GM19452 (cell line): ENCODE measurements around the gene CYB5B.

Experiments used
- ATAC-seq: cut with Tn5 transposase; IDR thresholded peaks from one replicate; pipeline ENCODE4 v1.9.1; 2021; ENCODE audit not compliant: unreplicated experiment

Gene CYB5B

DNA sequence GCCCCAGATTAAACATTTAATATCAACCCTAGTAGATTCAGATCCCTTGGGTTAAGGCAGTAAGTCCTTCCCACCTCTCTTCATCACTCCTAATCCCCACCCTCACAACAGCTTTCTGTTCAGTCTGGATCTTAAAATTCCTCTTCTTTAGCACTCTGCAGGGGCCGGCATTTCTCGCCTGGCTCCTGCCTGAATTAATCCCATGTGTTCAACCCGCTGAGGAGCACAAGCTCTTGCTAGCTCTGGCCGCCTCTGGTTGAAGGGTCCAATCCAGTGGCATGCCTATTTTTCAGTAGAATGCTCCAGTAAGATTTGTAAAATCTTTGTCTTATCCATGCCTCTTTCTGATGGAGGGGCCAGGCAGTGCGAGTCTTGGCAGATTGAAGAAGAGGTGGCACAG lies 59.2 kb downstream of the CYB5B start:
- no peak for ATAC-seq

DNA sequence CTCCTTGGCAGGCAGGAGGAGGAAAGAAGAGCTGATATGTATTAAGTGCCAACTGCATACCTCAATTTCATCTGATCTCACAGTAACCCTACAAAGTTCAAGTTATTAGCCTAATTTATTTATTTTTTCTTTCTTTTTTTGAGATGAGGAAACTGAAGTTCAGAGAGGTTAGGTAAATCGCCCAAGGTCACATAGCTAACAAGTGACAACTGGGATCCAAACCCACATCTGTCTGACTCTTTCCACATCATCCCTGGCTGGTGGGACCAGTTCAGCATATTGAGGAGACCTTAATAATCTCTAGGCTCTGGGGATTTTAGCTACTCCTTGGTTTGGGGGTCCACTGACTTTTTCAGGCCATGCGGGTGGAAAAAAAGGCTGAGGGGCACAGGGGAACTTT lies 60.9 kb downstream of the CYB5B start:
- no peak for ATAC-seq

DNA sequence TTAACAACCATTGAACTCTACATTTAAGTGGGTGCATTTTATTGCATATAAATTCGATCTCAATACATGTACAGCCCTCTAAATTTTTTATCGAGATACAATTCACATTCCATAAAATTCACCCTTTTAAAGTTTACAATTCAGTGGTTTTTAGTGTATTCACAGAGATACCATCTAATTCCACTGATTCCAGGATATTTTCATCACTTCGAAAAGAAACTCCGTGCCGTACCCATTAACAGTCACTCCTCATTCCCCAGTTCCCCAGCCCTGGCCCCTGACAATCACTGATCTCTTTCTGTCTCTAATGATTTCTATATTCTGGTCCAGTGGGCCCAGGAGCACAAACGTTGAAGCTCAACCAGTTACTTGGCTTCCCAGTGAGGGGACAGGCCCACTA lies 61.4 kb downstream of the CYB5B start:
- ATAC-seq, result no peak

DNA sequence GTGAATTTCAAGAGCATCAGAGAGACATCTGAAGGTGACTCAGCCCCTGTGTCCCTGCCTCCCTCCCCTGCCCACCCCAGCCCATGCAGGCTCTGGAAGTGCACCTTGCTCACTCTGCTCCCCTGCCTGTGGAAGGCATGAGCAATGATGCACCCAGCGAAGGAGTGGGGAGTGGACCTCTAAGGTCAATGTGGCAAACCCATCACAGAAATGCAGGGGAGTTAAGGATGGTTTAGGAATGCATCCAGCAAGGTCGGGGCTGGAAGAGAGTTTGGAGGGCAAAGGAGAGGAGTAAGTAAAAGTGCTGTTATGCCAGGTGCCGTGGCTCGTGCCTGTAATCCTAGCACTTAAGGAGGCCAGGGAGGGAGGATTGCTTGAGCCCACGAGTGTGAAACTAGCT lies 61.9 kb downstream of the CYB5B start:
- ATAC-seq, result no peak

DNA sequence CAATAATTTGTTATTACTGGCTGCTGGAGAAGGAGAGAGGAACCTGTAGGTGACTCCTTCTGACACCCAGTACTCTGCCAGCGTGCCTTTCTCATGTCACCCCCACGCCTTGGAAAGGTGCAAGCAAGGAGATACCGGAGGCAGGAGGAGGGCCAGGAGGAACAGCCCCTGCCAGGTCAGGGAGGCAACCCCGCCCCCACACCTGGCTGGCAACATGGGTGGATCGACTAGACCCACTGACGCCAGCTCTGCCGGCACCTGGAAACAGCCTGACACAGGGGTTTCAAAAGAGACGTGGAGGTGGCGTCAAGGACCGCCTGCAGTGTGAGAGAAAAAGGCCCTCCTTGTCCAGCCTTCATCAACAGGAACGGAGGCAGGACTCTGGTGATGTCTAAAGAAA lies 62.3 kb downstream of the CYB5B start:
- no peak for ATAC-seq

DNA sequence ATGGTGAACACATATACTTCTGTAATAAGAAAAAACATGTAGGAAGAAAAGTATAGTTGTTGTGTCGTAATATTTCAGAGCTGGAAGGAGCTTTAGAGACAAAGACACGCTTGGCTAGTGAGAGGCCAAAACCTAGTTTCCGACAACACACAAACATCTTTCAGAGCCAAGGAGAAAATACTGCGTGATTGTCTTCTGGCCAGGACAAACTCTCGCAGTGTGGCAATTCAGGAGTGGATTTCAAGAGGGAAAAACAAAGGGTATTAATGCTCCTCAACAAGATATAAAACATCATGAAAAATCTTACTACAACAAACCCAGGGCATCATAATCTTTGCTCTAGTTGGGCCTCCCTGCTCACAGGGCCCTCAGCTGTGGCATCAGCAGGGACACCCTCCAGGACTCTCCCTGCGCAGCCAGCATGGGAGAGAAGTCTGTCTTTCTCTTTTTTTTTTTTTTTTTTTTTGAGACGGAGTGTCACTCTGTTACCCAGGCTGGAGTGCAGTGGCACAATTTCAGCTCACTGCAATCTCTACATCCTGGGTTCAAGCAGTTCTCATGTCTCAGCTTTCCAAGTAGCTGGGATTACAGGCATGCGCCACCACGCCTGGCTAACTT lies 66.4 kb downstream of the CYB5B start:
- ATAC-seq, result no peak

DNA sequence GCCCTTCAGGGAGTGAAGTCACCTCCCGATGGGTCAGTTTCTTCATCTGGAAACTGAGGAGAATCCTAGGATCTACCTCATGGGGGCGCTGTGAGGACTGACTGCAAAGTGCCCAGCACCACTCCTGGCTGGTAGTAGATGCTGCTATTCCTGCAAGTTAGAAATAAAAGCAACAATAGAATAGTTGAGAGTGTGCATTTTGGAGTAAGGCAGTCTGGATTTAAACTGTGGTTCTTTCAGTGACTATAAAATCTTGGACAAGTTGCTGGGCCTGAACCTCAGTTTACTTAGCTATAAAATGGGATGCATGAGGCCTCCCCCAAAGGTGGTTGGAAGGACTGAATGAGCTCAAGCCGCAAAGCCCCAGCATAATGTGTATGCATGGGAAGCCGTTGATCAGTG lies 70.6 kb downstream of the CYB5B start:
- ATAC-seq, result no peak

DNA sequence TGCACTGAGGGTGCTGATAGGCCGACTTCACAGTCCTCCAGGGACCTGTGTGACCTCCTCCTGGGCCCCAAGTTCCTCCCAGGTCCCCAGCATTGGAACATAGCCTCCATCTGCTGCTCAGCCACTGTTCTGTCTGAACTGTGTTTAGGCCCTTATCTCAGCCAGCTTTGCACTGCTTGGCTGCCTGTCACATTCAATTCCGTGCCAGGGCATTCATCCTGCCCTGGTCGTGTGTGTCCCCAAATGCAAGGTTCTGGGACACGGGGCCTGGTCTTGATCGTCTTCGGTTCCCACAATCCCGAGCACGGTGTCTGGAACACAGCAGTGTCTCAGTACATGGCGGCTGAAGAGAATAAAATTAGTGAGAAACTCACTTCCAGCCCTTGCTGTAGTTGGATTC lies 71.4 kb downstream of the CYB5B start:
- no peak for ATAC-seq

DNA sequence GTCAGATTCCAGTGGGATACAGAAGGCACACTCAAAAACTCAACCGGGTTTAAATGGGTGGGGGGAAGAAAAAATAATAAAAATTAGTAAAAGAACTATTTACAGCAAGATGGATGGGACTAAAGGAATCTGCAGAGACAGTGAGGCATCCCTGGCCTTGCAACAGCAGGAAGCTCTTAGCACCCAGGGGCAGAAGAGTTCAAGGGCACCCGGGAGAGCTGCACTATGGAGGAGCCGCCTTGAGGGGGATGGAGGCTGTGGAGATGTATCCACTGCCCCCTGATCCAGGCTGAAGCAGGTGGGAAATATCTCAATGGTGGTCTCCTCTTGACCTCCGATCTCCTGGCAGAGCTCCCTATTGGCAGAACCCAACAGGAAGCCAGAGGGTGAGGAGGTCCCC lies 72.0 kb downstream of the CYB5B start:
- no peak for ATAC-seq

DNA sequence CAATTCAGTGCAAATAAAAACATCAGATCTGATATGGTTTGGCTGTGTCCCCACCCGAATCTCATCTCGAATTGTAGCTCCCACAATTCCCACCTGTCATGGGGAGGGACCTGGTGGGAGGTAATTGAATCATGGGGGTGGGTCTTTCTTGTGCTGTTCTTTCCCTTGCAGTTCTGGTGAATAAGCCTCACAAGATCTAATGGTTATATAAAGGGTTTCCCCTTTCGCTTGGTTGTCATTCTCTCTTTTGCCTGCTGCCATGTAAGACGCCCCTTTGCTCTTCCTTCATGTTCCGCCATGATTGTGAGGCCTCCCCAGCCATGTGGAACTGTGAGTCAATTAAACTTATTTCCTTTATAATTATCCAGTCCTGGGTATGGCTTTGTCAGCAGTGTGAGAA lies 72.5 kb downstream of the CYB5B start:
- ATAC-seq, result no peak

DNA sequence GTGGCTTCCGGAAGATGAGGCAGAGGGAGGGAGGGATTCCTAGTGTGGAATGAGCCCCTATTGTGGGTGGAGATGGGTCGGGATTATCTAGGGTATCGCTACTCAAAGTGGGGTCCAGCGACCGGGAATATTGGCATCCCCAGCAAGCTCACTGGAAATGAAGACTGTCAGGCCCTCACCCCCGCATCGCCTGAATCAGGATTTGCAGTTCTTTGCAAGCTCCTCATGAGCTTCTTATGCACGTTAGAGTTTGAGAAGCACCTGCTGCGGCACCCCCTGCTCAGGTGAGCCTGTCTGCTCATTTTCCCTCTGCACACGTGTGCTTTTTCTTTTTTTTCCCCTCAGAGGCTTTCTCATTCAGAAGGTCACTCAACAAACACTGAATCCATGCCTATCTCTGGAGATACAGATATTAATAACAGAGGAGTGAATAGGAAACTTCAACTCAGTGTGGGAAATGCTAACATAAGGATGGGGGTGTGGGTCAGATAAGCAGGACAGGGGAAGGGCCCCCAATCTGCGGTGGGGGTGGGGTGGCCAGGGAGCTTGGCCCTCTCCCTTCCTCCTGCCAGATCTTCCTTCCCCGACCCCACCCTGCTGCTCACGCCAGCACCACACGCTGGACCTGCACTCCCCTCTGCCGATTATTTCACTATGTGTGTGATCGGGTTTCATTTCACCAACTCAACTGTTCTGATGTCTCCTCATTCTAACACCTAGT lies 73.6 kb downstream of the CYB5B start:
- ATAC-seq, result no peak

DNA sequence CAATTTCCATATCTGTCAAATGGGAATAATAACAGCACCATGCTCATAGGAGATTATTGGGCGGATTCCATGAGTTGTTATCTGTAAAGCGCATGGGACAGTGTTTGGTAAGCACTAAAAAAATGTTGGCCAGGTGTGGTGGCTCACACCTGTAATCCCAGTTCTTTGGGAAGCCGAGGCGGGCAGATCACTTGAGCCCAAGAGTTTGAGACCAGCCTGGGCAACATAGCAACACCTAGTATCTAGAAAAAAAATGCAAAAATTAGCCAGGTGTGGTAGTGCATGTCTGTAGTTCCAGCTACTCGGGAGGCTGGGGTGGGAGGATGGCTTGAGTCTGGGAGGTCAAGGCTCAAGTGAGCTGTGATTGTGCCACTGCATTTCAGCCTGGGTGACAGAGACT lies 74.5 kb downstream of the CYB5B start:
- ATAC-seq, result no peak

DNA sequence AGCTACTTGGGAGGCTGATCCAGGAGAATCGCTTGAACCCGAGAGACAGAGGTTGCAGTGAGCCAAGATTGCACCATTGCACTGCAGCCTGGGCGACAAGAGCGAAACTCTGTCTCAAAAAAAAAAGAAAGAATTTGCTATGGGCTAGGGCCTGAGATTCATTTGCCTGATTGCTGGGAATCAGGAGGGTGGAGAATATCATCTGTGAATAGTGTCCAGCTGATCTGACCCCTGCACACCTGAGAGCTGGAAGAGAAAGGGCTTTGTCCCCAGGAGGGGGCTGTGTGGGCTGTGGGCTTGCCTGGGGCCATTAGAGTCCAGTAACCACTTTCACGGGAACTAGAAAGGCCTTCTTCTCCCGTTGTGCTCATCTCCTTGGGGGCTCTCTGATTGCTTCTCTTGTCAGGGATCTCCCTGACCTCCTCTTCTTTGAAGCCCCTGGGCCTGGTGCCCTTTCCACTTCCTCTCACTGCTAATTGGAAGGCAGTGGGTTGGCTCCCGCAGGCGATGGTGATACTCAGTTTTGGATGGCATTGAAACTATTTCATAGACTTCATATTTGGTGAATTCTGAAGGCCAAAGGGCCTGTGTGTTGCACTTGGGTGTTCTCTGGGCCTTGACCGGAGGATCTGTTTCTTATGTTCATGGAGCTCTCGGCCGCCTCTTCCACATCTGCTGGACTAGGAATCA lies 75.3 kb downstream of the CYB5B start:
- no peak for ATAC-seq

DNA sequence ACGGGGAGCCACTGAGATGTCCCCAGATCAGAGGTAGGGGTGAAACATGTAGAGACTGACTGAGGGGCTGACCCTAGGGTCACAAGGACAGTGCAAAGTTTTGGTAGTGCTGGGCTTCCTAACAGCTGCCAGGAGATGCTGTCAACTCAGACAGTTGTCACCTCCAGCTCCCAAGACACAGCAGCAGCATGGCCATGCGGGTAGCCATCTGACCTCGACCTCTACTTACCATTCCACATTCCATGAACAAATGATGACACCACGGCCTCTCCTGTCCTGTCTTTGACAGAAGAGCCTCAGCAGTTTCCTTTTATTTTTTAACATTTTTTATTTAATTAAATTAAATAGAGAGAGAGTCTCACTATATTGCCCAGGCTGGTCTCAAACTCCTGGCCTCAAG lies 76.1 kb downstream of the CYB5B start:
- no peak for ATAC-seq

DNA sequence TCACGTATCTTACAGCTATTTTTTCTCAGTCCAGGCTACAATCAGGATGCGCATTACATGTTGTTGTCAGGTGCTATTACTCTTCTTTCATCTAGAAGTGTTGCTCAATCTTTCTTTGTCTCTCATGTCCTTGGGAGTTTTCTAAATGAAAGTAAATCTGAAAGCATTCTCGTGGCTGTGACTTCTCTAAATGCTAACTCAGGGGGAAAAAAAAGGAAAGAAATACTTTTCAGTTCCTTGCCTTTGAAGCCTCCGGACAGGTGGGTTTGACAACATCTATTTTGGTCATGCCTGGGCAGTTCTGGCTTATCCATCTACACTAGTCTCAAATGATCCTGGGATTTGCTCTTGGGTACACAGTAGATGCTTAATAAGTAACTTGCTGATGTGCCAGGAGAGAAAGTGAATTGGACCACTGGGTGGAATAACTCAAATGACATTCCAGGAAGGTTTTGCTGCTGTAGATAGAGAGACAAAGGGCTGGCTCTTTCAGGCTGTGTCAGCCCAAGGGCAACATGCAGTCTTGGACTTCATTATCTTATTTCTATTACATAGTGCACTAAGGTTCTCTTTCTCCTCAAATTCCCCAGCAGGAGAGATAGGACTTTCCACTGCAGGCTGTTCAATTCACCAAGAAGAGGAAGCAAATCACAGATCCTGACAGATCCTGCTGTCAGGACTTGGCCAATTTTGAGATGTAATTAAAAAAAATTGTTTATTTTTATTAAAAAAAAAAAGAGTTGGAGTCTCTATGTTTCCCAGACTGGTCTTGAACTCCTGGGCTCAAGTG lies 77.7 kb downstream of the CYB5B start:
- no peak for ATAC-seq

DNA sequence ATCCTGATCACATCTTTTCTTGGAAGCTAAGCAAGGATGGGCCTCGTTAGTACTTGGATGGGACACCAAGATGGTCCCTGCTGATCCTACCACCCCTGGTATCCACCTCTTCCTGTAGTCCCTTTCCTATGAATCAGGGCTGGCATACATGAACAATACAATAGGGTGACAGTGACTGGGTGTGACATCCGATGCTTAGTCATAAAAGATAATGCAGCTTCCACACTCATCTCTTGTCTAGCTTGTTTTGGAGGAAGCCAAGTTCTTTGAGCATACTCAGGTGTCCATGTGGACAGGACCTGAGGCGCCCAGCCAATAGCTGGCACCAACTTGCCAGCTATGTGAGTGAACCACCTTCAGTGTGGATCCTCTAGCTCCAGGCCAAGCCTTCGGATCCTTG lies 78.8 kb downstream of the CYB5B start:
- no peak for ATAC-seq

DNA sequence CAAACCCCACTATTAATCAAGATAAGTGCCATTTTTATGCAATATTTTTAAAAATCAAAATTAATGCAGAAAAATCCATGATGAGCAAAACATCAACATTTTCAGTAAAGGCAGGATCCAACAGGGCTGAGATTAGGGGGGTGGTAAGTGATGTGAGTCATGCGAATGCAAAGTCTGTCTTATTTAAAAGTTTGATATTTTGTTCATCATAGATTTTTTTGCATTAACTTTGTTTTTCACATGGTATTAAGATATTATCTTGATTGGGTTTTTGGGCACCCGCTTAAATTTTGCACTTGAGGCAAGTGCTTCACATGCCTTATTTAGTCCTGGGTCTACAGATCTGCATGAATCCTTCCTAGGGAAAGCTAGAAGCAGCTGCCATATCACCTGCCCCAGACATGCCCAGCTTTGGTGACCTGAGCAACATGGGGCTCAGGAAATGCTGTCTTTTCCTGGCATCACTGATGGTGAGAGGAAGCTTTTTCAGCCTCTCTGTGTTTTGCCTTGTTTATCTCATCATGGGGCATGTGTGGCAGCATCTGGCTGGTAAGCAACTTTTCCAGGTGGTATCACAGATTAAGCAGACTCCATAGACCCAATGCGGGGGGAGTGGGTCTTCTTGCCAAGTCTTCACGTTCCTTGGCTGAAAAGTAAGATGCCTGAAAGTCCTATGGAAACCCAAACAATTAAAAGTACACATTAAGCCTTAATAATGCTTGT lies 83.8 kb downstream of the CYB5B start:
- ATAC-seq, result no peak

DNA sequence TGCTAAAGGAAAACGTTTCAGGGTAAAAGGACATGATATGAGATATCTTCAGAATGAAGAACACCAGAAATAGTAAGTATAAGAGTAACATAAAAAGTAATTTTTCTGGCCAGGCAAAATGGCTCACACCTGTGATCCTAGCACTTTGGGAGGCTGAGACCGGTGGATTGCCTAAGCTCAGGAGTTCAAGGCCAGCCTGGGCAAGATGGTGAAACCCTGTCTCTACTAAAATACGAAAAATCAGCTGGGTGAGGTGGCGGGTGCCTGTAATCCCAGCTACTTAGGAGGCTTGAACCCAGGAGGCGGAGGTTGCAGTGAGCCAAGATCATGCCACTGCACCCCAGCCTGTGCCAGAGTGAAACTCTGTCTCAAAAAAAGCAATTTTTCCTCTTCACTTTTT lies 84.7 kb downstream of the CYB5B start:
- no peak for ATAC-seq

DNA sequence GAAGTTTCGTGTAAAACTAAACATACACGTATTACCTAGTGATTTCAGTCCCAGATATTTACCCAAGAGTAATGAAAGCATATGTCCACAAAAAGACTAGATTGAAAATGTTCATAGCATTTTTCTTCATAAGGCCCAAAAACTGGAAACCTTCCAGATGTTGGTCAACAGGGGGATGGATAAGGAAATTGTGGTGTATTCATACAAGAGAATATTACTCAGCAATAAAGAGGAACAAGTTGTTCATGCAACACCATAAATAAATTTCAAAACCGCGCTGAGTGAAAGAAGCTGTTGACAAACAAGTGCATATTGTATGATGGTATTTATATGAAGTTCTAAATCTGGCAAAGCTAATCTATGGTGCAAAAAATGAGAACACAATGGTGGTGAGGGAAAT lies 87.2 kb downstream of the CYB5B start:
- ATAC-seq, result no peak

DNA sequence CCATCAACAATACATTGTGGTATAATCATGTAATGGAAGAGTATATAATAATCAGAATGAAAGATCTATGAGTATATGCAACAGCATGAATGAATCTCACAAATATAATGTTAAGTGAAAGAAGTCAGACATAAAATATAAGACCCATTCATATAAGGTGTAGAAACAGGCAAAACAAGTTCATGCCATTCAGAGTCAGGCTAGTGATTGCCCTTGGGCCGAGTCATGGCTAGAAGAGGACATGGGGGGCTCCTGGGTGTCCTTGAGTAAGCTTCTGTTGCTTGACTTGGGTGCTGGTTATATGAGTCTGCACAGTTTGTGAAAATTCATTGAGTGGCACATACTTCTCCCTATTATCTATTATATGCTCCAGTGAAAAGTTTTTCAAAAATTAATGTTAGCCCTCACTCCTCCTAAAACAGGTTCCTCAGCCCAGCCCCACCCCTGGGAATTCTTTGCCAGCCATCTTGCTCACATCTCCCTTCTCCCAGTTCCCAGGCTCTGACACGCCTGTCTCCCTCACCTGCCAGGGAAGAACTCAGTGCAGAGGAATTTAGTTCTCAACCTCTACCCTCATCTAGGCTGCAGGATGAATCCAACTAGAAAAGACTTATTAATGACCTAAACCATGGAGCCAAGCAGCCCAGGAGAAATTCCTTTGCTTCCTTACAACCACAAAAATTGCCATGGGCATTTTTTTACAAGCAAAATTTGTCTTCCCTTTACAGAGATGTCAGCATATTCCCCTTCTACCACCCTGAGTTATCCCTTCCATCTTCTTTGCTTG lies 89.0 kb downstream of the CYB5B start:
- ATAC-seq, result no peak
